CD4-positive, alpha-beta T cell treated with Interleukin-12 subunit alpha and Interleukin-12 subunit beta, for 1 hour (primary cell): Measurements from ENCODE around the gene ZNF391.
"Not testable (repeated sequence)": the region's sequence is repeated elsewhere in the genome, so short reads cannot be mapped to it uniquely, and the experiment has no call there.

ENCODE experiments used
- DNase-seq: peaks from one replicate; pipeline ENCODE4 v3.0.0-alpha.2; 2020

The ZNF391 gene

GRCh38 chr6:27388293-27389197, at the start of gene ZNF391:
Gene ZNF391, plus strand, starts transcription at chr6:27388759. Its CDS starts 11,612 bp downstream, at chr6:27400371.
- DNase-seq: peak; percentile 76

DNA sequence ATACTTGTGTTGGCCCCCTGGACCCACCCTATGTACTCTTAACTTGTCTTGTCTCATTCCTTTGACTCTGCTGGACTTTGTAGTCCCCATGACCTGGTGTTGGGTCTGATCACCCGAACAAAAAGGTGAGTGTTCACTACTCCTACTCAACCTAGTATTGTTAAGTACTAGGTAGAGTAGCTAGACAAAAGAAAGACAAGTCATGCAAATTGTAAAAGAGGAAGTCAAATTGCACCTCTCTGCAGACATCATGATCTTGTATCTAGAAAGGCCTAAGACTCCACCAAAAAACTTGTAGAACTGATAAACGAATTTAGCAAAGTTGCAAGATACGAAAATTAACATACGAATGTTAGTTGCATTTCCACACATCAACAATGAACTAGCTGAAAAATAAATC, 35.7 kb upstream of the ZNF391 start:
- no peak for DNase-seq

GRCh38 chr6:27358786-27359185, 29.8 kb upstream of the ZNF391 start:
- DNase-seq: no peak

- DNase-seq: no peak
Measured at GRCh38 chr6:27359231-27359630, 29.3 kb upstream of the ZNF391 start.

DNA sequence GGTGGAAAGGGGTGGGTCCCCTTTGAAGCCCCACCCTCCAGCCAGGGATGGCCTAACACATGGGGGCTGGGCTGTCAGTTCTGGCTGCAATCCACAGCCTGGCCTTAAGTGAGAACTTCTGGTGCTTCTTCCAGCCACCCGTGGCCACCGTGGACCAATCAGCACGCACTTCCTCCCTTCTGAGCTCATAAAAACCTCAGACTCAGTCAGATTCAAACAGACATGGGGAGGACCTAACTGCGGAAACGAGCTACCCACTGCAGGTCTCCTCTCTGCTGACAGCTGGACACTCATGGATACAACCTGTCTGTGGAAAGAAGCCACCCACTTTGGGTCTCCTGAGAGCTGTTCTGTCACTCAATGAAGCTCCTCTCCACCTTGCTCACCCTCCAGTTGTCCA, 20.4 kb upstream of the ZNF391 start:
- no peak for DNase-seq

- DNase-seq: no peak
Measured at GRCh38 chr6:27370391-27370790, 18.2 kb upstream of the ZNF391 start.

DNA sequence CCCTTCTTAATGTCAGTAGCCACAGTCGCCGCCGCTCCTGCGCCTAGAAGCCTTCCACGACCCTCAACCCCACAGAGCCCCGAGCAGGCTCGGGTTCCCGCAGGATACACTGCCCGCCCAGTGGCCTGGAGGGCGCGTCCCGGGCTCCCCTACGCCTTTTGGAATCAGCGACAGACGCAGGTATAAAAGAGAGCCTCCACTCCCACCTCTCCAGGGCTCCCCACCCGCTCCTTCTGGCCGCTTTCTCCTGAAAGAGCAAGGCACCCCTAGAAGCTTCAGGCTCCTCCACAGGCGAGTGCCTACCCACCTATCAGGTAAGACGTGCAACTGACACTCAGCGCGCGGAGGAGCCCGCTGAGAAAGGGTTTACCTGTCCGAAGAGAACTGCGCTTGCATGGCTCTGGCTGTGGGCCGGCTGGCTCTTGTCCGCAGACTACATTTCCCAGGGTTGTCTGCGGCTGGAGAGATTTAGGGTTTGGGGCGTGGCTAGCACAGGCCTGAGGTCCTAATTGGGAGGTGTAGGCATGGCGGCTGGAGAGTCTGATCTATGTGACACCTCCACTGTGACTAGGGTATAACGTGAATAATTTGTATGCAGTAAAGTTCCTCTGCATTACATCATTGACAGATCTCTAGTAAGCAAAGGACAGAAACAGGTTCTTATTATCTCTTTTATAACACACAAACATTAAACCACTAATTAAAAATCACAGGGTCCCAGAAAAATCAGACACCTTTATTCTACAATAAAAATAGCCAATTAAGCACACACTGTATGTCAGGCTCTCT, 13.5 kb upstream of the ZNF391 start:
- peak; percentile 83 for DNase-seq

DNA sequence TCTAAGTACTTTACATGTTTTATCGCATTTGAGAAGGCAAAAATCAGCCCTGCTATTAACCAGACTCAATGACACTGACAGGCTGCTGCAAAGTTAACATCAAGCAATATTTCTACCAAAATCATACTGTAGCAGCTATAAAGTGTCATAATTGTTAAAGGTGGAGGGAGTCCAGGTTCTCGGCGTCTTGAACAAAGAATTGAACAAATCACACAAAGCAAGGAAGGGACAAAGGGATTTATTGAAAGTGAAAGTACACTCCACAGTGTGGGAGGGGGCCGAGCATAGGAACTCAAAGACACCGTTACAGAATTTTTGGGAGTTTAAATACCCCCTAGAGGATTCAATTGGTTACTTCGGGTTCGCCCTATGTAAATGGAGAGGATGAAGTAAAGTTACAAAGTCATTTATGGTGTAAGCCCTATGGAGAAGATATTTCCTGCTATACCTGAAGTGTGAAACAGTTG, 12.9 kb upstream of the ZNF391 start:
- peak; percentile 7 for DNase-seq

DNA sequence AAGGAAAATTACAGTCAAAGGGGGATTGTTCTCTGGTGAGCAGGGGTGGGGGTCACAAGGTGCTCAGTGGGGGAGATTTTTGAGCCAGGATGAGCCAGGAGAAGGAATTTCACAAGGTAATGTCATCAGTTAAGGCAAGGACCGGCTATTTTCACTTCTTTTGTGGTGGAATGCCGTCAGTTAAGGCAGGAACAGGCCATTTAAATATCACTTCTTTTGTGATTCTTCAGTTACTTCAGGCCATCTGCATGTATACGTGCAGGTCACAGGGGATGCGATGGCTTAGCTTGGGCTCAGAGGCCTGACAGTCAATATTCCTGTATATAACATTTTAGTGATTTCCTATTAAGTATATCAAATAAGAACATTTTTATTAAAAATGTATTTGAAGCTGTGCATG, 10.2 kb upstream of the ZNF391 start:
- DNase-seq: not testable (repeated sequence)

- not testable (repeated sequence) for DNase-seq
Measured at GRCh38 chr6:27381001-27381400, 7.6 kb upstream of the ZNF391 start.

DNA sequence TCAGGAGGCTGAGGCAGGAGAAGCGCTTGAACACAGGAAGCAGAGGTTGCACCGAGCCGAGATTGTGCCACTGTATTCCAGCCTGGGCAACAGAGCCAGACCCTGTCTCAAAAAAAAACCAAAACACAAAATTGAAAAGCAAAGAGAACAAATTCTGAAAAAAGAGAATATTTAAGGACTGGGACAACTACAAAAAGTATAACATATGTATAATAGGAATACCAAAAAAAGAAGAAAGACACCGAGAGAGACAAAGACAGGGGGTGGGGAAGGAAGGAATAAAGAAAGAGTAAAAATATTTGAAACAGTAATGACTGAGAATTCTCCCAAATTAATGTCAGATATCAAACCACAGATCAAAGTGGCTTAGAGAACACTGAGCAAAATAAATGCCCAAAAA, 5.5 kb upstream of the ZNF391 start:
- DNase-seq: no peak

DNA sequence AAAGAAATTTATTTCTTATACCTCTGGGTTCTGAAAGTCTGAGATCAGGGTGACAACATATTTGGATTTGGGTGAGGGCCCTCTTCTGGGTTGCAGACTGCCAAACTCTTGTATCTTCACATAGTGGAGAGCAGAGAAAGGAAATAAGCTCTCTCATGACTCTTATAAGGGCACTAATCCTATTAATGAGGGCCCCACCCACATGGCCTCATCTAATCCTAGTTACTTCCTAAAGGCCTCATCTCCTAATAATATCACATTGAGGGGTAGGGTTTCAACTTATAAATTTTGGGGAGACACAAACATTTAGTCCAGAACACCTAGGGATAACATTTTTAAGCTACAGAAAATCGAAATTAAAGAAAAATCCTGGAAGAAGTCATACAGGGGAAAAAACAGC, 5.1 kb upstream of the ZNF391 start:
- no peak for DNase-seq

- DNase-seq: no peak
Measured at GRCh38 chr6:27392623-27393022, 4.1 kb downstream of the ZNF391 start.

GRCh38 chr6:27394073-27394472, 5.5 kb downstream of the ZNF391 start:
- DNase-seq: no peak

- DNase-seq: no peak
Measured at GRCh38 chr6:27400877-27401642, 12.5 kb downstream of the ZNF391 start.

- DNase-seq: no peak
Measured at GRCh38 chr6:27406085-27406484, 17.5 kb downstream of the ZNF391 start.

- no peak for DNase-seq
Measured at GRCh38 chr6:27407153-27407814, 18.7 kb downstream of the ZNF391 start.

DNA sequence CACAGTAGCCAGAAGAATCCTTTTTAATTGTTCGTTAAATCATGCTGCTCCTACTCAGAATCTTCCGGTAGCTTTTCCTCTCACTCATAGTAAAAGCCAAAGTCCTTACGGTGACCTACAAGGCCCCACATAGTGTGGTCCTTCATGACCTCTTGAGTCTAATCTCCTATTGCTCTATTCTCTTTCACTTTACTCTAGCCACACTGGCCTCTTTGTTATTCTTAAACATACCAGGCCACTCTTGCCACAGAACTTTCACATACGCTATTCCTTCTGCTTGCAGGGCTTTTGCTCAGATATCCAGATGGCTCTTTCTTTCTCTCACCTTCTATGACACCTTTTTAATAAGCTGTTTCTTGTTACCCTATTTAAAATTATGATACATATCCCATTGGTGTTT, 25.7 kb downstream of the ZNF391 start:
- no peak for DNase-seq

GRCh38 chr6:27414996-27415395, 26.4 kb downstream of the ZNF391 start:
- no peak for DNase-seq

DNA sequence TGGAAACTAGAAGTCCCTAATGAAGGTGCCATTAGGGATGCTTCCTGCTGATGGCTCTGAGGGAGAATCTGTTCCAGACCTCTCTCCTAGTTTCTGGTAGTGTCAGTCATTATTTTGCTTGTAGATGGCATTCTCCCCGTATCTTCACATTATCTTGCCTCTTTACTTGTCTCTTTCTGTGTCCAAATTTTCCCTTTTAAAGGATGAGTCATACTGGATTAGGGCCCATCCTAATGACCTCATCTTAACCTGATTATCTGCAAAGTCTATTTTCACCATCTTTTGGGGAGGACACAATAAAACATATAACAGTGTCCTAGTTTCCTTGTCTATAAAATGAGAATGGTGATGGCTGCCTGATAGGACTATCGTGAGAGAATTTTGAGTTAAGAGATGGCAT, 27.3 kb downstream of the ZNF391 start:
- no peak for DNase-seq

- DNase-seq: no peak
Measured at GRCh38 chr6:27419363-27419762, 30.8 kb downstream of the ZNF391 start.

DNA sequence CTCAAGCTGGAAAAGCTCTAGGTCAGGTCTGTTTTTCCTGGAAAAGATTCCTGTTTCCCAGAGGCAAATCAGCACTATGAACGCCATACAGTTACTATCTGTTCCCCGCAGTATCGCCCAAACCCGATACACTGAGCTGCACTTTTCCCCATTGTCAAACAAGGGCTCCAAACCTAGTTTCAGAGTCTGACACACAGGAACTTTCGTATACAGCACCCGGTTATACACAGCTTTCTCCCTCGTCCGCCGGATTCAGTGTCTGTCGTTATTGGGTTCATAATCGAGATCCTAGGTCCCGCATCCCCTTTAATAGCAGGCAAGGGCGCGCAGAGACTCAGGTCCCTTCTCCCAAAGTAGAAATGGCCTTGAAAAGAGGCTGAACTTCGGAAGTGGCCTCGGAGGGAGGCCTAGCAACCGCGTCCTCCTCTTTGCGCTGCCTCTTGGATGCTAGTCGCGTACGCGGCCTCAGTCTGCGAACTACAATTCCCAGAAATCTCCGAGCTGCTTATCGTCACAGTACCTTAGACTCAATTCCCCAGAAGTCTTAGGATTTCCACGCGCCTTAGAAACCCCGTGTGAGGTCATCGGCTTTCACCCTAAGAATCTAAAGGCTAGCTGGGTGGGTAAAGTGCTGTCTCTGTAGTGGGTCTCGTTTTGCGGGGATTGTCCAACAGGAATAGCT, 34.2 kb downstream of the ZNF391 start:
- DNase-seq: no peak
